Mucosa of rectum (tissue), 2 donors: ENCODE measurements around the gene CADM4.
"Not testable (repeated sequence)": the region's sequence is repeated elsewhere in the genome, so short reads cannot be mapped to it uniquely, and the experiment has no call there.

Source experiments
- H3K27ac ChIP-seq, 2 donors: one replicate each; pipeline ENCODE4 v1.7.0; 2013; ENCODE audit warnings: inconsistent platforms in 2 of 2, low read depth in 2 of 2, low read length in 2 of 2
- H3K27me3 ChIP-seq, 2 donors: one replicate each; pipeline ENCODE4 v1.7.0; 2013; ENCODE audit warnings: low read length in 2 of 2; ENCODE audit not compliant: control insufficient read depth in 2 of 2, insufficient read depth in 2 of 2
- H3K36me3 ChIP-seq, 2 donors: one replicate each; pipeline ENCODE4 v1.7.0; 2013; ENCODE audit warnings: low read length in 2 of 2; ENCODE audit not compliant: control insufficient read depth in 2 of 2, insufficient read depth in 2 of 2
- H3K4me1 ChIP-seq, 2 donors: one replicate each; pipeline ENCODE4 v1.7.0; 2013; ENCODE audit warnings: low read length in 2 of 2, mild to moderate bottlenecking in 1 of 2; ENCODE audit not compliant: control insufficient read depth in 2 of 2, insufficient read depth in 2 of 2
- H3K4me3 ChIP-seq, 2 donors: one replicate each; pipeline ENCODE4 v1.7.0; 2013; ENCODE audit warnings: low read length in 2 of 2
- H3K9ac ChIP-seq, 2 donors: one replicate each; pipeline ENCODE4 v1.7.0; 2013; ENCODE audit warnings: low read length in 2 of 2, low read depth in 1 of 2, mild to moderate bottlenecking in 1 of 2
- H3K9me3 ChIP-seq, 2 donors: one replicate each; pipeline ENCODE4 v1.7.0; 2013; ENCODE audit warnings: low read length in 2 of 2; ENCODE audit not compliant: control insufficient read depth in 2 of 2
- donor health status: healthy.
- donor health status: Normal muscosa, but diverticular disease.

CADM4 gene

DNA sequence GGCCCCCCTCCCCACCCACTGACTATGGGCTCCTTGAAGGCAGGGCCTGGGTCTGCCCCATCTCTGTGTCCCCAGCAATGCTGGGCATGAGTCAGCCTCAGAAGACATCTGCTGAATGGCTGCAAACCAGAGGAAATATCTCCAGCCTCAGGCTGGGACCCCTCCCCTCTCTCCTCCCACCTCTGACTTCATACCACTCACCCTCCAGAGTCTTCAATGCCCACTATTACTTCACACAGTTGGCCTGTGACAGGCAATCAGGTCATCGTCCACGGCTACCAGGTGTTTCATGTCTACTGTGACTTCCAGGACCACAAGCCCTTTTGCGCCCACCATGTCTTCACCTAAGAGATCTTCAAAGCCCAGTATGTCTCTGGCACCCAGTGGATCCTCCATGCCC lies 27.9 kb downstream of the CADM4 start, which contains the start of gene SRRM5:
Gene SRRM5 (plus strand): TSS at position 301 of the 400 bp plus-strand sequence. CDS start 34 bp downstream, at position 335.
- Histone ChIP-seq H3K36me3 (peaks cover 0 to 20% of the 10 kb centered on the region in 2 donors), H3K27ac (no peak within 1 kb of the TSS)

DNA sequence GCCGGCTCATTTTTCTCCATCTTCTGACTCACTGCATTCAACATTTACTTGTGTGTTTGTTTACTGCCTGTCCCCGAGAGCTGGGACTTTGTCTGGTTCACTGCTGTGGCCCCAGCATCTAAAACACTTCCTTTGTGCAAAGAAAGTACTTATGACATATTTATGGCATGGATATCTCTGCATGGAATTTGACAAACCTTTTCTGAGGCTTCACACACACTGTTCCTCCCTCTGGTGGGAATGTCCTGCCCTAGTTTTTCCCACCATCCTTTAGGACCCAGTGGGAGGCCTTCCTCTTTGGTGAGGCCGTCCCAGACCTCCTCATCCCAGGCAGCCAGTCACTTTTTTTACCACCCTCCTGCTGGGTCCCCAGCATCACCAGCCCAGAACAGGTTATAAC lies 29.2 kb downstream of the CADM4 start:
- Histone ChIP-seq H3K27ac (no peak overlapping the region), H3K9ac (no peak overlapping the region)

More for the DNA sequence above, 27.9 kb downstream of the CADM4 start, which contains the start of gene SRRM5:
- Histone ChIP-seq H3K9me3 (no peaks in the 10 kb centered on the region), H3K9ac (no peak within 1 kb of the TSS), H3K27me3 (no peaks in the 10 kb centered on the region), H3K4me3 (no peak within 1 kb of the TSS), H3K4me1 (no peaks in the 10 kb centered on the region)

GRCh38 chr19:43609872-43610271 lies 29.8 kb downstream of the CADM4 start:
- H3K27me3 ChIP-seq = no peaks in the 10 kb centered on the region

More for the DNA sequence above, 29.2 kb downstream of the CADM4 start:
- Histone ChIP-seq H3K4me1 (no peaks in the 10 kb centered on the region), H3K27me3 (no peaks in the 10 kb centered on the region), H3K36me3 (peaks cover 0 to 20% of the 10 kb centered on the region in 2 donors), H3K4me3 (no peak overlapping the region), H3K9me3 (no peaks in the 10 kb centered on the region)

GRCh38 chr19:43607238-43608205 lies 32.1 kb downstream of the CADM4 start:
- Histone ChIP-seq H3K9ac (no peak overlapping the region), H3K36me3 (peaks cover 0 to 12% of the 10 kb centered on the region in 2 donors)

More at GRCh38 chr19:43609872-43610271, 29.8 kb downstream of the CADM4 start:
- Histone ChIP-seq H3K4me1 (no peaks in the 10 kb centered on the region), H3K36me3 (peaks cover 0 to 20% of the 10 kb centered on the region in 2 donors), H3K4me3 (no peak overlapping the region), H3K9ac (no peak overlapping the region), H3K9me3 (no peaks in the 10 kb centered on the region), H3K27ac (no peak overlapping the region)

DNA sequence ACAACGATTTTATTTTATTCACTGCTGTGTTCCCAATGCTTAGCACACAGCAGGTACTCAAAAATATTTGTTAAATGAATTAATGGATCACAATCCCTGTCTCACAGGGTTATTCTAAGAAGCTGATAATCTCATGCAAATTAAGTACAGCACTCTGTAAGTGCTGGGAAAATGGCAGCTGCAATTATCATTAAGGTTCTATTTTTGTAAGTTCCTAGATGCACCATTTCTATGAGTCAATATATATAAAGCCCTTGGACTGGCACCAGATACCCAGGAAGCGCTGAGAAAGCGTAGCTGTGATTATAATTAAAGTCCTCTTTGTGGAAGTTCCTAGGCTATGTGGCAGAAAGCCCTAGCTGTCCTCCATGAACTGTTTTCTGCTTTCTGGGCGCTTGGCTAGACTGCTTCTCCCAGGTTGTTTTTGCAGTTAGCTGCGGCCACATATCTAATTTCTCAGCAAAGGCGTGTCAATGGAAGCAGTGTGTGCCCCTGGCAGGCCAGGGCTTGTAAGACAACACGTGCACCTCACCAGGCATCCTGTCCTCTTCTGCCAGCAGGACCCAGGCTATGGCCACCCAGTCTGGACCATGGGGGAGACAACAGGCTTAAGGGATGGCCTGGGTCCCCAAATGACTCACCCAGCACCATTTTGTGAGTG lies 33.0 kb downstream of the CADM4 start:
- Histone ChIP-seq H3K9me3 (no peaks in the 10 kb centered on the region), H3K4me3 (no peak overlapping the region), H3K27ac (no peak overlapping the region), H3K27me3 (no peaks in the 10 kb centered on the region), H3K4me1 (no peaks in the 10 kb centered on the region), H3K36me3 (peaks cover 0 to 6% of the 10 kb centered on the region in 2 donors), H3K9ac (no peak overlapping the region)

More at GRCh38 chr19:43607238-43608205, 32.1 kb downstream of the CADM4 start:
- Histone ChIP-seq H3K4me1 (no peaks in the 10 kb centered on the region), H3K27me3 (no peaks in the 10 kb centered on the region), H3K9me3 (no peaks in the 10 kb centered on the region), H3K4me3 (no peak overlapping the region), H3K27ac (no peak overlapping the region)

DNA sequence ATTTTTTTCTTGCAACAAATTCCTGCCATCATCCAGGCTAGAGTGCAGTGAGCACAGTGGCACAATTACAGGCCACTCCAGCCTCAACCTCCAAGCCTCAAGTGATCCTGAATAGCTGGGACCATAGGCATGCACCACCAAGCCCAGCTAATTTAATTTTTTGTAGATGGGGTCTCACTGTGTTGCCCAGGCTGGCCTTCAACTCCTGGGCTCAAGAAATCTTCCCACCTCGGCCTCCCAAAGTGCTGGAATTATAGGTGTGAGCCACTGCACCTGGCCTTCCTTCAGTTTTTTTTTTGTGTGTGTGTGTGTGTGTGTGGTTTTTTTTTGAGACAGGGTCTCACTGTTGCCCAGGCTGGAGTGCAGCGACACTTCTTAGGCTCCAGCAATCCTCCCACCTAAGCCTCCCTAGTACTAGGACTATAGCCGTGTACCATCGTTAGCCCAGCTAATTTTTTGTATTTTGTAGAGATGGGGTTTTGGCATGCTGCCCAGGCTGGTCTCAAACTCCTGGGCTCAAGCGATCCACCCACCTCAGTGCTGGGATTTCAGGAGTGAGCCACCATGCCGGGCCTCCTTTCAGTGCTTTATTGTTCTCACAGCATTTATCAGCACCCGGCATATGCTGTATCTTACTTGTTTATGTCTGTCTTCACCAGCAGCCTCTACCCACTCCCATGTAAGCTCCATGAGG lies 33.6 kb downstream of the CADM4 start:
- Histone ChIP-seq H3K9ac (no peak overlapping the region), H3K36me3 (peaks cover 4 to 8% of the 10 kb centered on the region in 2 donors), H3K27ac (no peak overlapping the region), H3K27me3 (no peaks in the 10 kb centered on the region), H3K4me3 (no peak overlapping the region), H3K9me3 (no peaks in the 10 kb centered on the region), H3K4me1 (no peaks in the 10 kb centered on the region)

DNA sequence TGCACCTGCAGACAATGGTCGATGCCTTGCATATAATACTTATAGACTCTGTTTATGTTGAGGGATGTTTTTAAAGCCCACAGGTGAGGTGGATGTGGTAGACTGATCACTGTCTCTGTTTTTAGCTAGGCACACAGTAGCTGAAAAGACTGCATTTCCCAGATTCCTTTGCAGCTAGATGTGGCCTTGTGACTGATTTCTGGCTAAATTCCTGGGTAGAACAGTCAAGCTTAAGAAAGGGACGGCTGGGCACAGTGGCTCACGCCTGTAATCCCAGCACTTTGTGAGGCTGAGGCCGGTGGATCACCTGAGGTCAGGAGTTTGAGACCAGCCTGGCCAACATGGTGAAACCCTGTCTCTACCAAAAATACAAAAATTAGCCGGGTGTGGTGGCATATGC lies 39.3 kb downstream of the CADM4 start:
- peaks cover 16 to 18% of the 10 kb centered on the region in 2 donors for H3K36me3 ChIP-seq
- not testable (repeated sequence) for H3K4me3 ChIP-seq, H3K27me3 ChIP-seq, H3K9ac ChIP-seq, H3K9me3 ChIP-seq, H3K27ac ChIP-seq
- peaks cover 12 to 17% of the 10 kb centered on the region in 2 donors for H3K4me1 ChIP-seq

DNA sequence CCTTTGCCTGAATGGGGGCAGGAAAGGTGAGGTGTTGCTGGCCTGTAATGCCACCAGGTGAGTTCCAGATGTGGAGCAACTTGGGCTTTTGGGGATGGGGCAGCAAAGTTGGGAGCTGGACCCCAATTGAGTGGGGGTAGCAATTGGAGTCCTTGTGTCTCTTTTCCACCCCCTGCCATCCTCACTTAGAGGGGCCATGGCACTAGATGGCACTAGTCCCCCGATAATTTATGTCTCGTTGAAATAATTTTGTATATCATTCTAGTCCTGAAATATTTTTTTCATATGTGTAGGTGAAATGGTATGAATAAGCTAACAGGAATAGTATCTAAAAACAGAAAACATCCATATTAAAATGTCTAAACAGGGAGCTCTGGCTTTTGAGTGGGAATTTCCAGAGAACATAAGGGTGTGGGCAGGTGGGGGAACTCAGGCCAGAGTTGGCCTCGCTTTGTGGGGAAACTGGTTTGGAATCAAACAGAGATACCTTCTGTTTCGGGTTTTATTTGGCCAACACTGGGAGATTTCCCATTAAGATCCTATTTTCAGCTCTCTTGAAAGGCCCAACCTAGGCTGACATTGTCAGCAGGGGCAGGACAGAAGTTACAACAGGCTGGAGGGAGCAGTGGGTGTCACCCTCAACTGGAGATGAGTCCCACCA lies 39.9 kb downstream of the CADM4 start:
- H3K9ac ChIP-seq = no peak overlapping the region
- no peaks in the 10 kb centered on the region for H3K9me3 ChIP-seq
- peaks cover 16 to 18% of the 10 kb centered on the region in 2 donors for H3K36me3 ChIP-seq
- no peak overlapping the region for H3K27ac ChIP-seq
- H3K27me3 ChIP-seq = no peaks in the 10 kb centered on the region
- H3K4me3 ChIP-seq = no peak overlapping the region
- H3K4me1 ChIP-seq = peaks cover 14 to 23% of the 10 kb centered on the region in 2 donors

GRCh38 chr19:43598445-43599240 lies 41.0 kb downstream of the CADM4 start:
- Histone ChIP-seq H3K4me3 (no peak overlapping the region), H3K36me3 (peaks cover 16 to 20% of the 10 kb centered on the region in 2 donors), H3K27ac (no peak overlapping the region), H3K4me1 (peaks cover 18 to 30% of the 10 kb centered on the region in 2 donors), H3K9ac (no peak overlapping the region), H3K9me3 (no peaks in the 10 kb centered on the region), H3K27me3 (no peaks in the 10 kb centered on the region)
